CD4-positive, alpha-beta T cell (primary cell): ENCODE data around the gene ARMH3. TPM values are rescaled to one million over a fixed set of nuclear protein-coding genes. Genes with fewer than 3 reads are reported as not detected.

Source experiments
- ATAC-seq: fragments of 200-7000 bp; cut with Tn5 transposase; one replicate; pipeline ENCODE4 v1.10.0; 2022; ENCODE audit warnings: mild to moderate bottlenecking; ENCODE audit not compliant: poor library complexity
- CTCF ChIA-PET: fragments of 350-600 bp; sonication (Branson Sonifier 250); formaldehyde crosslinking; loops from one replicate; lab custom pipeline; 2021; ENCODE audit warnings: antibody characterized with exemption, inconsistent platforms; lab: Charles Lee
- POLR2A ChIA-PET: fragments of 350-600 bp; sonication (Branson Sonifier 250); formaldehyde crosslinking; loops from one replicate; lab custom pipeline; 2021; ENCODE audit warnings: antibody characterized with exemption, inconsistent platforms; lab: Charles Lee
- DNase-seq, 14 experiments: peaks; one replicate each; pipeline ENCODE4 v3.0.0-alpha.2; 2013 to 2020; ENCODE audit warnings: mixed read lengths in 2 of 14
- H3K27ac ChIP-seq, 2 donors: one replicate each; pipeline versions ENCODE4 v1.5.1 to v1.7.0; 2013; ENCODE audit warnings: low read length in 2 of 2, low read depth in 1 of 2, mild to moderate bottlenecking in 1 of 2
- H3K27me3 ChIP-seq, 2 experiments: 1 replicate in 1 of 2; 2 replicates in 1 of 2; pipeline versions ENCODE4 v1.6.1 to v1.7.0; 2013; ENCODE audit warnings: low read length in 2 of 2, control low read depth in 1 of 2, mild to moderate bottlenecking in 1 of 2, moderate library complexity in 1 of 2; ENCODE audit not compliant: insufficient read depth in 2 of 2, control insufficient read depth in 1 of 2
- H3K36me3 ChIP-seq: one replicate; pipeline ENCODE4 v1.6.1; 2013; ENCODE audit warnings: low read length, control low read depth; ENCODE audit not compliant: insufficient read depth
- H3K4me1 ChIP-seq: one replicate; pipeline ENCODE4 v1.6.1; 2013; ENCODE audit warnings: low read length, control low read depth; ENCODE audit not compliant: insufficient read depth
- H3K4me3 ChIP-seq: one replicate; pipeline ENCODE4 v1.5.1; 2013; ENCODE audit warnings: mild to moderate bottlenecking, low read length, moderate library complexity
- H3K9me3 ChIP-seq, 2 experiments: 1 replicate in 1 of 2; 2 replicates in 1 of 2; pipeline versions ENCODE4 v1.6.1 to v1.7.0; 2013; ENCODE audit warnings: low read length in 2 of 2, mild to moderate bottlenecking in 2 of 2, control low read depth in 1 of 2, moderate library complexity in 1 of 2; ENCODE audit not compliant: control insufficient read depth in 1 of 2, insufficient read depth in 1 of 2
- H3K27ac Mint-ChIP-seq: one replicate; pipeline ENCODE4 v1.8.0; 2020; ENCODE audit warnings: mixed read lengths
- H3K27me3 Mint-ChIP-seq: one replicate; pipeline ENCODE4 v1.8.0; 2021; ENCODE audit warnings: mixed read lengths
- H3K36me3 Mint-ChIP-seq: one replicate; pipeline ENCODE4 v1.8.0; 2021; ENCODE audit warnings: low read depth, mixed read lengths
- H3K4me1 Mint-ChIP-seq: one replicate; pipeline ENCODE4 v1.8.0; 2021; ENCODE audit warnings: low read depth, mixed read lengths
- H3K4me3 Mint-ChIP-seq: one replicate; pipeline ENCODE4 v1.8.0; 2020; ENCODE audit warnings: mild to moderate bottlenecking, mixed read lengths
- H3K9me3 Mint-ChIP-seq: one replicate; pipeline ENCODE4 v1.8.0; 2020; ENCODE audit warnings: mixed read lengths
- CTCF ChIP-seq: fragments of 200-600 bp; IDR thresholded peaks from one replicate; pipeline ENCODE4 v1.8.0; 2022; ENCODE audit warnings: antibody characterized with exemption, mild to moderate bottlenecking
- intact Hi-C, 2 experiments: fragments of 100-400 bp; cut with DNase I in 1 of 2; cut with micrococcal nuclease in 1 of 2; formaldehyde crosslinking; loops; one replicate each; pipeline versions ENCODE4 v1.15.1 to v1.9.0; 2023 to 2025; cut with DNase I, micrococcal nuclease
- total RNA-seq, 174 experiments: library from RNA in 2 of 174; stranded (reverse) in 2 of 174; gene quantifications; one replicate each; pipeline ENCODE4 v1.2.3 and lab custom pipeline; 2021 to 2026

The ARMH3 gene
- total RNA-seq, 2 experiments from 2014 or later = 17.7 to 18.9 TPM

DNA sequence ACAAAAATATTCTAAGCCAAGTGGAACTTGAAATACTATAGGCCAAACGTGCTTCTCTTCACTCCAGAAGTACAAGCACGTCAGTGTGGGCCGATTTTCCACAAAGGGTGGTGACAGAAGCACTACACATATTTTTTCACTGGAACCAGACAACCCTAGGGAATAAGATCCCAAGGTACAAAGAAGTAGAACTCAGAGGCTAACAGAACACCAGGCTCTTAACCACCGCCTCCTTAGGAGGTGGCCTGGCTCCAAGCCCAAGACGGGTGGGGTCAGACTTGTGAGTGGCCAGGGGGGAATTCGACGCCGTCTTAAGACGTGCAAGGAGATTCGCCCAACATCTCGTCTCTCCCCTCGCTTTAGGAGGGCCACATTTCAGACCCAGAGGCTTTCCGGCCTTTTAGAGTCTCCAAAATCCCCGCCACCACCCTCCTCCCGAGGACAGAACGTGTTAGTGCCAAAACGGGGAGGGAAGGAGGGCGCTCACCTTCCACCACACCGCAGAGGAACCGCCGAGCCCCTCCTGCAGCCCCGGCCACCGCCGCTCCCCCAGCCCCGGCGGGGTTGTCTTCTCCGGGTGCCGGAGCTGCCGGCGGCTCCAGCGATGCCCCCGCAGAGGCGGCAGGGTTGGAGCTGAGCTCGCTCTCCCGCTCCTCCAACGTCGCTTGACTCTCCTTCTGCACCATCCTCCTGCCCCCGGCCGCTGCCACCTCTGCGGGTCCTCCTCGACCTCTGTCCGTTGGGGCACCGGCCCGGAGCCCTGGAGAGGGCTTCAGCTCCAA, 238.4 kb downstream of the ARMH3 start:
- peak; percentile 2 for ATAC-seq
- no peaks in the 10 kb centered on the region for H3K9me3 ChIP-seq
- H3K36me3 ChIP-seq = peaks cover 16% of the 10 kb centered on the region
- no peaks in the 10 kb centered on the region for H3K27me3 ChIP-seq
- peak overlapping the region; percentile 97 for H3K4me3 ChIP-seq
- TF ChIP-seq CTCF = no peak
- CTCF ChIA-PET = interaction anchor here (0.9 to 1.8 kb wide), 6 partner anchors 11 to 36 kb away, joined by 3 to 21 read pairs (median 8); partner anchors contain the start of gene NPM3
- POLR2A ChIA-PET = interaction anchor here (0.6 to 11.5 kb wide), 25 partner anchors 14 to 897 kb away, joined by 3 to 223 read pairs (median 4); partner anchors contain the start of genes ACTR1A, ARL3, ARMH3 and DPCD
- peaks cover 56% of the 10 kb centered on the region for H3K4me1 Mint-ChIP-seq
- peak in 8 of 14 experiments; percentile 15 to 64 (median 42) for DNase-seq
- no peaks in the 10 kb centered on the region for H3K9me3 Mint-ChIP-seq
- peak overlapping the region; percentile 82 to 87 for H3K27ac ChIP-seq
- intact Hi-C loops = loop anchor here (1.0 to 10.0 kb wide), 8 partner anchors 13 to 927 kb away; partner anchors contain the start of genes NPM3 (in 2 of the 2), ARMH3 (in 1 of the 2), FBXW4 (in 1 of the 2) and NOLC1 (in 1 of the 2)
- H3K27ac Mint-ChIP-seq = peak overlapping the region; percentile 96
- peaks cover 56% of the 10 kb centered on the region for H3K36me3 Mint-ChIP-seq
- H3K4me1 ChIP-seq = peaks cover 31% of the 10 kb centered on the region
- H3K4me3 Mint-ChIP-seq = peak overlapping the region; percentile 99
- H3K27me3 Mint-ChIP-seq = no peaks in the 10 kb centered on the region

- Mint-ChIP-seq H3K9me3 (no peaks in the 10 kb centered on the region), H3K36me3 (peaks cover 62% of the 10 kb centered on the region), H3K4me1 (peaks cover 58% of the 10 kb centered on the region), H3K27me3 (no peaks in the 10 kb centered on the region), H3K4me3 (peak overlapping the region; percentile 99), H3K27ac (peak overlapping the region; percentile 96)
- peak overlapping the region; percentile 97 for H3K4me3 ChIP-seq
- peaks cover 22% of the 10 kb centered on the region for H3K36me3 ChIP-seq
- no peak overlapping the region for H3K27ac ChIP-seq
- peaks cover 37% of the 10 kb centered on the region for H3K4me1 ChIP-seq
- ATAC-seq (no peak), DNase-seq (peak in 1 of 14 experiments; percentile 4)
- CTCF ChIA-PET = interaction anchor here (0.9 to 2.9 kb wide), 3 partner anchors 10 to 24 kb away, joined by 3 to 12 read pairs (median 3); no protein-coding TSS in a partner anchor
- POLR2A ChIA-PET = interaction anchor here (0.9 to 11.5 kb wide), 3 partner anchors 17 to 36 kb away, joined by 4 to 223 read pairs (median 43); partner anchors contain the start of gene NPM3
- TF ChIP-seq CTCF = no peak
- H3K27me3 ChIP-seq = no peaks in the 10 kb centered on the region
- intact Hi-C loops = loop anchor here (5.0 to 10.0 kb wide), 3 partner anchors 122 to 928 kb away; partner anchors contain the start of genes ARMH3 (in 1 of the 2), FBXW4 (in 1 of the 2) and WBP1L (in 1 of the 2)
- no peaks in the 10 kb centered on the region for H3K9me3 ChIP-seq
These were observed 239.0 kb downstream of the ARMH3 start for GRCh38 chr10:101816913-101817336.

DNA sequence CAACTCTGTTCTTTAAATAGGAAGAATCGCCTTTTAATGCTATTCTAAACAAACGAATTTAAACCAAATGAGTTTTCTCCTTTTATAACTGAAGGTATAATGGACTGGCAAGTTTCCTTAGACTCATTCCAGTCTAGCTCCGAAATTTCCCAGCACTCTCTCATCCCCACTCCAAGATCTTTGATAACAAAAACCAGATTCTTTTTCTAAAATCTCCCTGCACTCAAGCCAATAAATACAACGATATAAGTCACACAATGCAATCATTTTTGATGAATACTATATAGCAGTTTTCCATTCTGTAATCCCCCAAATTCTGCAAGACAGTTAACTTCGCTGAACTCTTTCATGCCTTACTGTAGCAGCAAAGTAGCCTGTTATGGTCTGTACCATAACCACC, 239.6 kb downstream of the ARMH3 start:
- intact Hi-C loops = loop anchor here (5.0 to 10.0 kb wide), 3 partner anchors 122 to 928 kb away; partner anchors contain the start of genes ARMH3 (in 1 of the 2), FBXW4 (in 1 of the 2) and WBP1L (in 1 of the 2)
- peaks cover 39% of the 10 kb centered on the region for H3K4me1 ChIP-seq
- ChIA-PET POLR2A (interaction anchor here (0.9 to 11.5 kb wide), 4 partner anchors 10 to 36 kb away, joined by 4 to 223 read pairs (median 24); partner anchors contain the start of gene NPM3), CTCF (interaction anchor here (0.9 to 2.9 kb wide), 3 partner anchors 9 to 24 kb away, joined by 3 to 12 read pairs (median 3); no protein-coding TSS in a partner anchor)
- no peaks in the 10 kb centered on the region for H3K27me3 ChIP-seq
- Mint-ChIP-seq H3K27ac (peak overlapping the region; percentile 96), H3K4me3 (peak overlapping the region; percentile 99), H3K9me3 (no peaks in the 10 kb centered on the region), H3K27me3 (no peaks in the 10 kb centered on the region), H3K36me3 (peaks cover 67% of the 10 kb centered on the region), H3K4me1 (peaks cover 58% of the 10 kb centered on the region)
- DNase-seq (peak in 1 of 14 experiments; percentile 14), ATAC-seq (no peak)
- peaks cover 28% of the 10 kb centered on the region for H3K36me3 ChIP-seq
- no peak for TF ChIP-seq CTCF
- no peaks in the 10 kb centered on the region for H3K9me3 ChIP-seq
- H3K27ac ChIP-seq = peak overlapping the region in 1 of 2 donors; percentile 9
- H3K4me3 ChIP-seq = peak overlapping the region; percentile 97
